HuH-7.5 (cell line): ENCODE measurements around the gene LRRC2.
"Not testable (repeated sequence)": the region's sequence is repeated elsewhere in the genome, so short reads cannot be mapped to it uniquely, and the experiment has no call there.

Experiments used
- DNase-seq: peaks from one replicate; pipeline ENCODE4 v3.0.0; 2011; ENCODE audit warnings: low spot score

The LRRC2 gene

GRCh38 chr3:46580675-46581074, 14.6 kb upstream of the LRRC2 start:
- DNase-seq, result no peak

- no peak for DNase-seq
Measured at GRCh38 chr3:46579756-46580286, 13.7 kb upstream of the LRRC2 start.

- DNase-seq, result no peak
Measured at GRCh38 chr3:46578973-46579755, 13.1 kb upstream of the LRRC2 start.

- DNase-seq, result not testable (repeated sequence)
Measured at GRCh38 chr3:46577580-46578249, 11.6 kb upstream of the LRRC2 start.

GRCh38 chr3:46576879-46577278, 10.8 kb upstream of the LRRC2 start:
- no peak for DNase-seq

- DNase-seq, result no peak
Measured at GRCh38 chr3:46576386-46576785, 10.3 kb upstream of the LRRC2 start.

- no peak for DNase-seq
Measured at GRCh38 chr3:46575577-46576222, 9.6 kb upstream of the LRRC2 start.

GRCh38 chr3:46574881-46575576, 8.9 kb upstream of the LRRC2 start:
- DNase-seq, result no peak

GRCh38 chr3:46574243-46574646, 8.1 kb upstream of the LRRC2 start:
- DNase-seq, result peak; percentile 52

- no peak for DNase-seq
Measured at GRCh38 chr3:46573701-46574100, 7.6 kb upstream of the LRRC2 start.

GRCh38 chr3:46571684-46572083, 5.6 kb upstream of the LRRC2 start:
- no peak for DNase-seq

- DNase-seq, result peak; percentile 56
Measured at GRCh38 chr3:46565607-46566039, 479 bp downstream of the LRRC2 start.

- no peak for DNase-seq
Measured at GRCh38 chr3:46565077-46565476, 1.0 kb downstream of the LRRC2 start.

- DNase-seq, result no peak
Measured at GRCh38 chr3:46564190-46565021, 1.7 kb downstream of the LRRC2 start.

- no peak for DNase-seq
Measured at GRCh38 chr3:46561951-46562350, 4.2 kb downstream of the LRRC2 start.

- DNase-seq, result no peak
Measured at GRCh38 chr3:46561511-46561910, 4.6 kb downstream of the LRRC2 start.

GRCh38 chr3:46559091-46559704, 6.9 kb downstream of the LRRC2 start:
- no peak for DNase-seq

- peak; percentile 86 for DNase-seq
Measured at GRCh38 chr3:46558184-46559043, 7.7 kb downstream of the LRRC2 start.

GRCh38 chr3:46557814-46558183, 8.3 kb downstream of the LRRC2 start:
- DNase-seq, result no peak

- DNase-seq, result no peak
Measured at GRCh38 chr3:46553154-46553553, 12.9 kb downstream of the LRRC2 start.
